ENCODE measurements around the gene RAB15.

Gene RAB15

GRCh38 chr14:64939817-64940190, 32.3 kb downstream of the RAB15 start:
- peaks cover 28% of the 10 kb centered on the region for H3K36me3 ChIP-seq (ENCODE audit: control insufficient read depth, insufficient read depth, low read length)

DNA sequence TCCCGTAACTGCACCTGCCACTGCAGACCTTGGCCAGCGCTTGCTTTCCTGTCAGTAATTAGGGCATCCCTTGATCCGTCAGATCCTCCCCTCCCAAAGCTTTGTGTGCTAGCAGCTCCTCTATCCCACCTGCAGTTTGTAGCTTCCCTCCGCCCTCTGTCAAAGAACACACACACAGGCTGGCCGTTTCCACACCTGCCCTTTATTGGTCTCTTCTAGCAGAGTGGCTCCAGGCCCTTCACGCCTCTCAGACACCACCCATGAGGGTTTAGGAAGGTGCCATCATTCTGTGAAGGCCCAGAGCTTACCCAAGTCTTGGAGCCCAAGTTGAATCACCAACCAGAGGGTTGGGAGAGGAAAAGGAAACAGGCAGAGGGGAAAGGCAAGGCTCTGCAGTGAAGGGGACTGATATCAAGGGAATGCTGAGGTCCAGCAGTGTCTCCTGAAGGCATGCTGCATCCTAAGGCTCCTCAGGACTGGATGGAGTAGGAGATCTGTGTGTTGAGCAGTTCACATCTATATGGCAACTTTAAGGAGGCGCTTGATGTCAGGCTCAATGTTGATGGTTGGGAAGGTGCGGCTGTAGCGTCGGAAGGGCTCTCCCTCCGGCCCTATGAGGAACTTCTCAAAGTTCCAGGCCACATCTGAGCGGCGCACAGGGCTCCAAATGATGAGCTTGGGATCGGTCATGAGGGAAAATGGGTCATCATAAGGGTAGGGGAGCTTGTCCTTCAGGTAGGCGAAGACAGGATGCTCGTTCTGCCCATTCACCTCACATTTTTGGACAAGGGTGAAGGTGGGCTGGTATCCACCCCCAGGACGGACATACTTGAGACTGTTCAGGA, 32.9 kb downstream of the RAB15 start:
- H3K4me1 ChIP-seq (ENCODE audit: control insufficient read depth, insufficient read depth, low read length, poor library complexity, severe bottlenecking) = no peaks in the 10 kb centered on the region
- H3K9me3 ChIP-seq (ENCODE audit: control insufficient read depth, low read length) = no peaks in the 10 kb centered on the region
- DNase-seq = no peak
- H3K27ac ChIP-seq (ENCODE audit: insufficient read depth, low read length, poor library complexity, severe bottlenecking) = no peak overlapping the region
- no peak overlapping the region for H3K4me3 ChIP-seq (ENCODE audit: insufficient read depth, low read depth, low read length, poor library complexity, severe bottlenecking)
- peaks cover 34% of the 10 kb centered on the region for H3K36me3 ChIP-seq (ENCODE audit: control insufficient read depth, insufficient read depth, low read length)
- no peaks in the 10 kb centered on the region for H3K27me3 ChIP-seq (replicated peaks; ENCODE audit: control insufficient read depth, insufficient read depth, low read length, poor library complexity, severe bottlenecking)

More at GRCh38 chr14:64939817-64940190, 32.3 kb downstream of the RAB15 start:
- Histone ChIP-seq H3K27me3 (replicated peaks; ENCODE audit: control insufficient read depth, insufficient read depth, low read length, poor library complexity, severe bottlenecking) (no peaks in the 10 kb centered on the region), H3K4me3 (ENCODE audit: insufficient read depth, low read depth, low read length, poor library complexity, severe bottlenecking) (no peak overlapping the region), H3K27ac (ENCODE audit: insufficient read depth, low read length, poor library complexity, severe bottlenecking) (no peak overlapping the region), H3K4me1 (ENCODE audit: control insufficient read depth, insufficient read depth, low read length, poor library complexity, severe bottlenecking) (no peaks in the 10 kb centered on the region), H3K9me3 (ENCODE audit: control insufficient read depth, low read length) (no peaks in the 10 kb centered on the region)
- DNase-seq = no peak

DNA sequence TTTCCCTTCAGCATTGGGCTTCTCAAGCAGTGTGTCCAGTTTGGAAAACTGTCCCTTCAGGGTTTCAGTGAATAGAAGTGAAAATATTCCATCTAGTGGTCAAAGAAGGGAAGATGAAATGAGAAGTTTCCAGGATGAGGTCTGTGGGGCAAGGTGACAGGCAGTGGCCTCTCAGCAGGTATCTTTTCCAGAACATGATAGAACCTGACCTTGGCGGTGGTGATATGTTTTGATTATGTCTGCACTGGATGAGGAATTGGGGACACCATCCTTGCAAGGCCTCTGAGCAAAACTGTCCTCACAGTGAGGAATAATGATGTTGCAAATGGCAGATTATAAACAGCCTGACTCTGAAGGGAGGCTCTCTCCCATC, 34.3 kb downstream of the RAB15 start:
- H3K36me3 ChIP-seq (ENCODE audit: control insufficient read depth, insufficient read depth, low read length) = peaks cover 45% of the 10 kb centered on the region
- H3K4me3 ChIP-seq (ENCODE audit: insufficient read depth, low read depth, low read length, poor library complexity, severe bottlenecking) = no peak overlapping the region
- no peak for DNase-seq
- H3K4me1 ChIP-seq (ENCODE audit: control insufficient read depth, insufficient read depth, low read length, poor library complexity, severe bottlenecking) = no peaks in the 10 kb centered on the region
- no peak overlapping the region for H3K27ac ChIP-seq (ENCODE audit: insufficient read depth, low read length, poor library complexity, severe bottlenecking)
- no peaks in the 10 kb centered on the region for H3K27me3 ChIP-seq (replicated peaks; ENCODE audit: control insufficient read depth, insufficient read depth, low read length, poor library complexity, severe bottlenecking)
- H3K9me3 ChIP-seq (ENCODE audit: control insufficient read depth, low read length) = no peaks in the 10 kb centered on the region

DNA sequence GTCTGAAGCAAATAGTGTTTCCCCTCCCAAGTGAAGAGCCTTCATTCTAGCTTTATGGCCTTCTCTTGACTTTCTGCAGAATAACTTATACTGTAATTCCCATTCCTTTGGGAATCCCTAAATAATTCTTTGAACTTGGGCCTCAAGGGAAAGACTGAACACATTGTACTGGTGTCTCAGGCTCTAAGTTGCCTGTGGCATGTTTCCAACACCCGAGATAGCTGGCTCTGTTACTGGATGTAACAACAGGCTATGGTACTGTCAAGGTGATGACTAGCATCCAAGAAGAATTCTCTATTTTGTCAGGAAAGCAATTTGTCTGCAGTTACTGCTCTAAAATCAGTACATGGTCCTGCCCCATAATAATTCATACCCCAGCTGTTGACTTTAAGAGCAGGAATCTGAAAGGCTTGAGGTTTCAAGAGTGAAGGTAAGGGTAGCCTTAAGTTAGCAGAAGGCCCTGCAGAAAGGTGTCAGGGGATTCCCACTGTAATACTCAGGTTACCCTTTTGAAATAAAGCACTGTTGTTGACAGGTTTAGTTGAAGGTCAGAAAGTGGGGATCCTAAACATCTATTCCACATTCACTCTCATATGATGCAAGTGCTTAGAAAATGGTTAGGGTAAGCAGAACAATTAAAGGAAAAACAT, 34.8 kb downstream of the RAB15 start:
- no peak overlapping the region for H3K4me3 ChIP-seq (ENCODE audit: insufficient read depth, low read depth, low read length, poor library complexity, severe bottlenecking)
- no peak for DNase-seq
- no peaks in the 10 kb centered on the region for H3K9me3 ChIP-seq (ENCODE audit: control insufficient read depth, low read length)
- no peak overlapping the region for H3K27ac ChIP-seq (ENCODE audit: insufficient read depth, low read length, poor library complexity, severe bottlenecking)
- no peaks in the 10 kb centered on the region for H3K27me3 ChIP-seq (replicated peaks; ENCODE audit: control insufficient read depth, insufficient read depth, low read length, poor library complexity, severe bottlenecking)
- H3K36me3 ChIP-seq (ENCODE audit: control insufficient read depth, insufficient read depth, low read length) = peaks cover 50% of the 10 kb centered on the region
- no peaks in the 10 kb centered on the region for H3K4me1 ChIP-seq (ENCODE audit: control insufficient read depth, insufficient read depth, low read length, poor library complexity, severe bottlenecking)

DNA sequence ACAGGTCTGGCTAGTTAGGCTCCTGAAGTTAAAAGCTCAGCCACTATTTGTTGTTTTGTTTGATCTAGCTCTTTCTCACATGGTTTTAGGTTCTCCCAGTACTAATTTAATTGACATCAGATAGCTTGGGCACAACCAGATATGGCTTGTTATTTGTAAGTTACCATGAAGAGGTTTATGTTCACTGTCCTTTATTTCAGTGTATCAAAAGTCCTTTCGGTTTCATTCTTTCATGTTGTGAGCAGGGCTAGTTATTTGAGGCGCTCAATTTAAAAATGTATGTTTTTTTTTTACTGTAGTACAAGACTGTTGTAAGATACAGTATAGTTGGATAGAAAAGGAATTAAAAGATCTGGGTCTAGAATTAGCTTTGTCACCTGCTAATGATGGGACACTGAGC, 36.6 kb downstream of the RAB15 start:
- no peak for DNase-seq
- Histone ChIP-seq H3K4me3 (ENCODE audit: insufficient read depth, low read depth, low read length, poor library complexity, severe bottlenecking) (no peak overlapping the region), H3K4me1 (ENCODE audit: control insufficient read depth, insufficient read depth, low read length, poor library complexity, severe bottlenecking) (no peaks in the 10 kb centered on the region), H3K9me3 (ENCODE audit: control insufficient read depth, low read length) (no peaks in the 10 kb centered on the region), H3K36me3 (ENCODE audit: control insufficient read depth, insufficient read depth, low read length) (peaks cover 66% of the 10 kb centered on the region), H3K27me3 (replicated peaks; ENCODE audit: control insufficient read depth, insufficient read depth, low read length, poor library complexity, severe bottlenecking) (no peaks in the 10 kb centered on the region), H3K27ac (ENCODE audit: insufficient read depth, low read length, poor library complexity, severe bottlenecking) (no peak overlapping the region)

GRCh38 chr14:64934338-64934929, 37.7 kb downstream of the RAB15 start:
- peaks cover 65% of the 10 kb centered on the region for H3K36me3 ChIP-seq (ENCODE audit: control insufficient read depth, insufficient read depth, low read length)
- no peak overlapping the region for H3K4me3 ChIP-seq (ENCODE audit: insufficient read depth, low read depth, low read length, poor library complexity, severe bottlenecking)
- peaks cover 8% of the 10 kb centered on the region for H3K4me1 ChIP-seq (ENCODE audit: control insufficient read depth, insufficient read depth, low read length, poor library complexity, severe bottlenecking)
- no peaks in the 10 kb centered on the region for H3K9me3 ChIP-seq (ENCODE audit: control insufficient read depth, low read length)
- DNase-seq = no peak
- H3K27me3 ChIP-seq (replicated peaks; ENCODE audit: control insufficient read depth, insufficient read depth, low read length, poor library complexity, severe bottlenecking) = no peaks in the 10 kb centered on the region
- H3K27ac ChIP-seq (ENCODE audit: insufficient read depth, low read length, poor library complexity, severe bottlenecking) = no peak overlapping the region

DNA sequence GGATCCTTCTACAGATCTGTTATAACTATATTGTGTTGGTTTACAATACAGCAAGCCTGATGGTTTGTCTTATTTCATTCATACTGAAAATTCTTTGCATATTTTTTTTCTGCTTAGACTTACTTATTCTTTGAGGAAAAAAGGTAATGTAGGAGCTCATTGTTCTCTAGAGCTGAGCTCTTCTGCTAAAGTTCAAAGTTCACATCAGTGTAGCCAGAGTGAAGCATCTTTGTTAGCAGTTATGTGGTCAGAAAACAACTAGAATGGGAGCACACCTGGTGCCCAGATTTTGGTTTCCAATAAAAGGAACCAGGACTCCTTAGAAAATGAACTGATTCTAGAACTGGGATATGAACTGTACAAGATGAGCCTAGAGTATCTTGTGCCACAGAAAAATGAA, 39.9 kb downstream of the RAB15 start:
- H3K4me1 ChIP-seq (ENCODE audit: control insufficient read depth, insufficient read depth, low read length, poor library complexity, severe bottlenecking) = peaks cover 18% of the 10 kb centered on the region
- H3K9me3 ChIP-seq (ENCODE audit: control insufficient read depth, low read length) = no peaks in the 10 kb centered on the region
- no peak for DNase-seq
- H3K27ac ChIP-seq (ENCODE audit: insufficient read depth, low read length, poor library complexity, severe bottlenecking) = no peak overlapping the region
- H3K27me3 ChIP-seq (replicated peaks; ENCODE audit: control insufficient read depth, insufficient read depth, low read length, poor library complexity, severe bottlenecking) = no peaks in the 10 kb centered on the region
- no peak overlapping the region for H3K4me3 ChIP-seq (ENCODE audit: insufficient read depth, low read depth, low read length, poor library complexity, severe bottlenecking)
- peaks cover 64% of the 10 kb centered on the region for H3K36me3 ChIP-seq (ENCODE audit: control insufficient read depth, insufficient read depth, low read length)

GRCh38 chr14:64931123-64931522, 41.0 kb downstream of the RAB15 start:
- peaks cover 18% of the 10 kb centered on the region for H3K4me1 ChIP-seq (ENCODE audit: control insufficient read depth, insufficient read depth, low read length, poor library complexity, severe bottlenecking)
- peaks cover 65% of the 10 kb centered on the region for H3K36me3 ChIP-seq (ENCODE audit: control insufficient read depth, insufficient read depth, low read length)
- no peaks in the 10 kb centered on the region for H3K9me3 ChIP-seq (ENCODE audit: control insufficient read depth, low read length)
- no peak overlapping the region for H3K4me3 ChIP-seq (ENCODE audit: insufficient read depth, low read depth, low read length, poor library complexity, severe bottlenecking)
- H3K27ac ChIP-seq (ENCODE audit: insufficient read depth, low read length, poor library complexity, severe bottlenecking) = peak overlapping the region; percentile 20
- no peak for DNase-seq
- no peaks in the 10 kb centered on the region for H3K27me3 ChIP-seq (replicated peaks; ENCODE audit: control insufficient read depth, insufficient read depth, low read length, poor library complexity, severe bottlenecking)

DNA sequence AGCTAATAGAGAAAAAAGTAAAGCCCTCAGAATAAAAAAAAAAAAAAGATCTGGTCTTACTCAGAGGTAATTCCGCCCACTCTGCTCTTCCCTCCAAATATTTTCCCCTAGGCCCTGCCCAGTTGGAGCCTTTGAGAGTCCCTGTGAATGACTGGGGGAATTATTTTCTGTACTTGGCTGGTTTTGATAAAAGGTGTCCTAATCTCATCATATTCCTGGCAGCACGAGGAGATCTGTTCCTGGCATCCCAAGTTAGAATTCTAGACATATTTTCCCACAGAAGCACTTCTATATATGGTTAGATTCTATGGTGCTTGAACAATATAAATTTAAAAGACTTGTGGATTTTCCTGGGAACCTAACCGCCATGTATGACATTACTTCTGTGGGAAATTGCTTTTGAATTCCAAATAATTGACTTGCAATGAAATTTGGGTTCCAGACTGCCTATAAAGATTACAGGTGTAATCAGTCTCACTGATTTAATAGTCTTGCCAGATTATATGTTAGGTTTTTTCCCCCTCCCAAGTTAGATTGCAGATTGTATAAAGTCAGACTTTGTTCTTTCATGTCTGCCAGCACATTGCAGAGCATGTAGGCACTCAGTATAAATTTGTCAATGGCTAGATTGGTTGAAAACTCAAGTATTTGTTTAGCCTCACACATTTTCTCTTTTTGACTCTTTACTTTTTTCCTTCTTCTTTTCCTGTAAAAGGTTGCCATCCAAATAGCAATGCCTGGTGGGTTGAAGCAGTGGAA, 41.9 kb downstream of the RAB15 start:
- peaks cover 72% of the 10 kb centered on the region for H3K36me3 ChIP-seq (ENCODE audit: control insufficient read depth, insufficient read depth, low read length)
- H3K27me3 ChIP-seq (replicated peaks; ENCODE audit: control insufficient read depth, insufficient read depth, low read length, poor library complexity, severe bottlenecking) = no peaks in the 10 kb centered on the region
- H3K4me3 ChIP-seq (ENCODE audit: insufficient read depth, low read depth, low read length, poor library complexity, severe bottlenecking) = no peak overlapping the region
- no peak for DNase-seq
- H3K9me3 ChIP-seq (ENCODE audit: control insufficient read depth, low read length) = no peaks in the 10 kb centered on the region
- H3K4me1 ChIP-seq (ENCODE audit: control insufficient read depth, insufficient read depth, low read length, poor library complexity, severe bottlenecking) = peaks cover 18% of the 10 kb centered on the region
- H3K27ac ChIP-seq (ENCODE audit: insufficient read depth, low read length, poor library complexity, severe bottlenecking) = peak overlapping the region; percentile 26
